GM19438 (cell line): ENCODE data around the gene MEIS1.

ENCODE experiments used
- ATAC-seq: cut with Tn5 transposase; IDR thresholded peaks from one replicate; pipeline ENCODE4 v1.9.1; 2021; ENCODE audit warnings: low read depth; ENCODE audit not compliant: unreplicated experiment

The MEIS1 gene

GRCh38 chr2:66497431-66498288 lies 62.7 kb downstream of the MEIS1 start:
- no peak for ATAC-seq

GRCh38 chr2:66498289-66498975 lies 63.5 kb downstream of the MEIS1 start:
- ATAC-seq, result no peak

- no peak for ATAC-seq
Observed at GRCh38 chr2:66501267-66501666, 66.3 kb downstream of the MEIS1 start.

DNA sequence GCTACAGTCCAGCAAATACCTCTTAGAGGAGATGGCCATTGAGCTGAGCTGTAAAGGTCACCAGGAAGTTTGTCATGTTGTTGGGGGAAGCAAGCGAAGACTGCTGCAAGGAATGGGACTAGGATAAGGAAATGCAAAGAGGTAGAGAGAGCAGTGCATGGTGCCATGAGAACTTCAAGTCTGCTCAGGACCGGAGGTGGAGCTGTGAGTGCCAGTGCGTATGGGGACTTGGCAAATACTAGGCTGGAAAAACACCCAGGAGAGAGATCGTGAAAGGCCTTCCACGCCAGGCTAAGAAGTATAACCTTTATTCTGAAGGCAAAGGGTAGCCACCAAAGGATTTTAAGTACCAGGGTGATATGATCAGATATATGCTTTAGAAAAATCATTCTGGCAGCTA lies 71.3 kb downstream of the MEIS1 start:
- no peak for ATAC-seq

GRCh38 chr2:66507673-66508201 lies 72.8 kb downstream of the MEIS1 start:
- ATAC-seq, result no peak

DNA sequence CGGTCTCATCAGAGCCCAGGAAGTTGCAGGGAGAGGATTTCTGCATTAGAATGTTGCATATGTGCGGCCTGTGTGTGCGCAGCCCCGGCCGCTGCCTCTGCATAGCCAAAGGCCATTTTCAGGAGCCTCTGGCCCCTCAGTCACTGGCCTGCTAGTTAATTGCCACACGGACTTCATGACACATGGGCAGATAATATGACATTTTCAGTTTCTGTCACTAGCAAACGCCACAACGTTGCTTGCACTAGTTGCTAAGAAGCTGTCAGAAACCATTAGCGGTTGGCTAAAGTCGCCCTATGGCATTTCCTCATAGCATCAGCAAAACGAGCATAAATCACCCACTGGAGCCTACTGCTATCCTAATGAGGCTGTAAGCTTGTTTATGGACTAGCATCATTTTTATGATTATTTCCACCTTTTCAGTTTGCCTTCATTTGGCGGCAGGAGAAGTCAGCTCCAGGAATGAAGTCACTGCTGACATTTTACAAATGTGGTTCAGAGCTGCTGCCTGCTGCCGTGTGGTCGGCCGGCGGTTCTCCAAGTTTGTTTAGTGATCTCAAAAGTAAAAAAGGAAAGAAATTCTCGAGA lies 73.7 kb downstream of the MEIS1 start:
- no peak for ATAC-seq

DNA sequence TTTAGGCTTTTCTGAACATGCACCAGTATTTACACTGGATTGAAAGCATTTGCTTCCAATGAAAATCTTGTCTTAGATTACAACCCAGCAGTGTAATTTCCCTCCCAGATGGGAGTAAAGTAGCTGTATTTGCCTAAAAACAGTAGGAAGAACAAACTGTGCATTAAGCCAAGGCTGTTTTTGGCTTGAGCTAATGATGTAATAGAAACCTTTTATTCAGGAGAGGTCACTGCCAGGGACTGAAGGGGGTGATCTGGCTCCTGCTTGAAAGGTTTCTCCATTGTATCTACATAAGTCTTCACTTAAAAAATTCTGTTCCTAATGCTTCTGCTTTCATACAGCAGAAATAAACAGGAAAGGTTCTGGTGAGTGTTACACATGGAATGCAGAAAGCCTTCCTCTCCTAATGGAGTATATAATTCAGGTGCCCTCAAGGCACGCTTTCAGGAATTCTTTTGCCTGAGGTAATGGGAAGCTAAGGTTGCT lies 74.4 kb downstream of the MEIS1 start:
- no peak for ATAC-seq

GRCh38 chr2:66512626-66513025 lies 77.7 kb downstream of the MEIS1 start:
- no peak for ATAC-seq

DNA sequence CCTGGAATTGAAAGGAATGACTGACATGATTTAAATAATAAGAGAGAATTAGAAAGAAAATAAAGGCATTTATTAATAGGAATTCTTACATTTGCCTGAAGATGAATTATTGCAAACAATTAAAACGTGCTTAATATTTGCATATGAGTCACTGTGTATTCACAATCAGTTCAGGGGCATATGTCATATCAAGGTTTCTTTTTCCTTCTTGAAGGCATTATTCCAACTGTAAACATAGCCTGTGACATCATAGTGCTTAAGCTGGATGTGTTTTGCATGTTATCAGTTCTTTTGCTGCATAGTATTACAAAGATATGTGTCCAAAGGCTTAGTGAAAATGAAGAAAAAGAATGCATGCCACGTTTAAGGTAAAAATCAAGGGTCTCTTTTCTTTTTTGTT lies 80.8 kb downstream of the MEIS1 start:
- no peak for ATAC-seq

DNA sequence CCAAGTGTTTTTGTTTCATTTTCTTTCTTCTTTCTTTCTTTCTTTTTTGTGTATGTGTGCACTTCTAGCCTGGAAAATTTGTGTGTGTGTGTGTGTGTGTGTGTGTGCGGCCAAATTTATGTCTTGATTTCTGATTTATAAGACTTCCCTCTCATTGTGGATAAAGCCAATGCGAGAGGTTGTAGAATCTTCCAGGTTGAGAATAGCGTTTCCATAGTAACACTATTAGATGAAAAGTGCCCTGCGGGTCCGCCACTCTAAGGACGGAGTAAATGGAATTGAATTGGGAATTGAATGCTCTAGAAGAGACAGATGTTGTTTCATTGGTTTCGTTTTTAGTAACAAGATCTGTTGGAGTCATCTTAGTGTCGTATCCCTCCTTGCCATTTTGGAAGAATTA lies 81.6 kb downstream of the MEIS1 start:
- no peak for ATAC-seq

DNA sequence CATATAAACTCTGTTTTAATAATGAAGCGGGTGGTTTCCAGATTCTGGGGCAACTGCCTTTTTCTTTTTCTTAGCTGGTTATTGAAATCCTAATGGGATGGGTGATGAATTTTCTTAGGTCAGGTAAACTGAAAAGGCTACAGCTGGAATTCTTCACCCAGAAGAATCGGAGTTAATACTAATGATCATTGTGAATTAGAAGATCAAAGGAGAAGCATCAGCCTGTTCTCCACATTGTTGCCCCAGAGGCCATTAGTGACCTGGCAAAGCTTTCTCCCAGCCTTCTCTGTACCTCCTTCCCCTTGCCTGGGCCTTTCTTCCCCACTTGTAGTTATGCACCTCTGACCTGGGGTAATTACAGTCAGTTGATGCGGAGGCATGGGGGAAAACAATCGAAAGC lies 82.8 kb downstream of the MEIS1 start:
- ATAC-seq, result no peak

- ATAC-seq, result no peak
Observed at GRCh38 chr2:66519264-66519843, 84.4 kb downstream of the MEIS1 start.

GRCh38 chr2:66521291-66521922 lies 86.5 kb downstream of the MEIS1 start:
- ATAC-seq, result no peak

- no peak for ATAC-seq
Observed at GRCh38 chr2:66522611-66523376, 87.9 kb downstream of the MEIS1 start.

GRCh38 chr2:66523377-66523969 lies 88.5 kb downstream of the MEIS1 start:
- no peak for ATAC-seq

DNA sequence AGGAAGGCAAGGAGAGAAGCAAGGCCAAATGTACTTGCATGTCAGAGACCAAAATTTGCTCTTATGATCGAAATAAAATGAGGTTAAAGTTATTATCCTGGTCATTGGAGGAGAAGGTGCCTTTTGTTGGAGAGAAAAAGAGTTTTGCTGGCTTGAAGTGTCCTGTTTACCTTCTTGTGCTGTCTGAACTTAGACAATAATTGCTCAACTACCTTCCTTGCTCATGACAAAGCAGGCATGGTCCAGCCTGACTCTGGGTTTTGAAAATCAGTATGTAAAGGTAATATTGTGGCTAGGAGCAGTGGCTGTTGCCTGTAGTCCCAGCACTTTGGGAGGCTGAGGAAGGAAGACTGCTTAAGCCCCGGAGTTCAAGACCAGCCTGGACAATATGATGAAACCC lies 89.1 kb downstream of the MEIS1 start:
- no peak for ATAC-seq

- ATAC-seq, result no peak
Observed at GRCh38 chr2:66525606-66526005, 90.7 kb downstream of the MEIS1 start.

DNA sequence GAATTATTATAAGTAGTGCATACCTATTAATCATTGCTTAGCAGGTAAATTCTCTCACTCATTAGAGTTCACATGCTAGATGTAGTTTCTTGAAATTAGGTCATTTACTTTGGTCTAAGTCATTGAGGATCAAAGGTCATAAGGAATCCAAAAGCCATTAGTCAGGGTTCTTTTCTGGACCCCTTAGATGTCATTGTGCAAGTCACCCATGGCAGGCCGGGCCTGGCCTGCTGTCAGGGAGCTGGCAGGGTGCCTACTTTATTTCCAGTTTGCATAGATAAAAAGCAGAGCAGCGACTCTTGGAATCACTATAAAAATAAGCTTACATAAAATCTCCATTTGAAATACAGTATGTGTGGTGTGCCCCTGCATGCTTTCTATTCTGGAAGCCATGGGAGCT lies 91.3 kb downstream of the MEIS1 start:
- no peak for ATAC-seq

DNA sequence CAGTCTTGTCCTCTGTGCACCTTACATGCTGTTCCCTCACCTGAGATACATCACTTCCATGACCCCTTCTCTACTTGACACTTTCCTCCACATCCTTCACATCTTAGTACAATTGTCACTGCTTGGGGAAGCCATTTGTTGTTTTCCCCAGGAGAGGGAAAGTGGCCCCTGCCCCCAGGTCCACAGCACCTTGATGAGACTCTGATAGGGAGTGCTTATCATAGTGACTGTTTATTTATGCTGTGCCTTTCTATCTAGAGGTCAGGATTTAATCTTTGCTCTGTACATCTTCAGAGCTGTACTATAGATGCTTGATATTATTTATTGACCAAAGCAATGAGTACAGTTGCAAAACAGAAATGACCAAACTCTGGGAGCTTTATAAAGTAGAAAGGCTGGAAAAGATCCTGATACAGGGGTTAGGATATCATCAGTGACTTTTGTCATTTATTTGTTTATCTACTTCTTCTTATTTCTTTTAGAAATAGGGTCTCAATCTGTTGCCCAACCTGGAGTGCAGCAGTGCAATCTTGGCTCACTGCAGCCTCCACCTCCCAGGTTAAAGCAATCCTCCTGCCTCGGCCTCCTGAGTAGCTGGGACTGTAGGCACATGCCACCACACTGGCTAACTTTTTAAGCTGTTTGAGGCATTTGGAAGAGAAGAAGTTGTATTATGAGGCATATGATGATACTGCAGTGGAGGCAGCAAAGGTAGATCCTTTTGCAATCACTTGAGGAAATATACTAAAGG lies 94.2 kb downstream of the MEIS1 start:
- ATAC-seq, result no peak
